Astrocyte of the cerebellum (primary cell): ENCODE data around the gene NUDT2.

ENCODE experiments used
- DNase-seq: peaks from one replicate; pipeline ENCODE4 v3.0.0-alpha.2; 2011; ENCODE audit warnings: low read depth
- H3K4me3 ChIP-seq: 2 replicates; pipeline ENCODE4 v1.5.1; 2011; ENCODE audit warnings: mild to moderate bottlenecking, low read depth, low read length, moderate library complexity
- in situ Hi-C: cut with HindIII; loops from 2 replicates; pipeline ENCODE4 v1.10.0; 2017; ENCODE audit warnings: low sequenced_read_pairs
- TF ChIP-seq, protein P1 (sequence below): IDR thresholded peaks from 2 replicates; pipeline ENCODE4 v1.5.1; 2012; ENCODE audit warnings: low read length, low read depth, moderate library complexity, mild to moderate bottlenecking; ENCODE audit errors: missing control alignments

Gene NUDT2

GRCh38 chr9:34326690-34327089 is 2.7 kb upstream of the NUDT2 start:
- TF ChIP-seq, protein P1, sequence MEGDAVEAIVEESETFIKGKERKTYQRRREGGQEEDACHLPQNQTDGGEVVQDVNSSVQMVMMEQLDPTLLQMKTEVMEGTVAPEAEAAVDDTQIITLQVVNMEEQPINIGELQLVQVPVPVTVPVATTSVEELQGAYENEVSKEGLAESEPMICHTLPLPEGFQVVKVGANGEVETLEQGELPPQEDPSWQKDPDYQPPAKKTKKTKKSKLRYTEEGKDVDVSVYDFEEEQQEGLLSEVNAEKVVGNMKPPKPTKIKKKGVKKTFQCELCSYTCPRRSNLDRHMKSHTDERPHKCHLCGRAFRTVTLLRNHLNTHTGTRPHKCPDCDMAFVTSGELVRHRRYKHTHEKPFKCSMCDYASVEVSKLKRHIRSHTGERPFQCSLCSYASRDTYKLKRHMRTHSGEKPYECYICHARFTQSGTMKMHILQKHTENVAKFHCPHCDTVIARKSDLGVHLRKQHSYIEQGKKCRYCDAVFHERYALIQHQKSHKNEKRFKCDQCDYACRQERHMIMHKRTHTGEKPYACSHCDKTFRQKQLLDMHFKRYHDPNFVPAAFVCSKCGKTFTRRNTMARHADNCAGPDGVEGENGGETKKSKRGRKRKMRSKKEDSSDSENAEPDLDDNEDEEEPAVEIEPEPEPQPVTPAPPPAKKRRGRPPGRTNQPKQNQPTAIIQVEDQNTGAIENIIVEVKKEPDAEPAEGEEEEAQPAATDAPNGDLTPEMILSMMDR = no peak
- DNase-seq = no peak
- in situ Hi-C loops = no loop called here
- no peak overlapping the region for H3K4me3 ChIP-seq

GRCh38 chr9:34328500-34328986 is 826 bp upstream of the NUDT2 start:
- TF ChIP-seq, protein P1 = no peak
- H3K4me3 ChIP-seq = peak overlapping the region; percentile 81
- DNase-seq = no peak
- in situ Hi-C loops = no loop called here

DNA sequence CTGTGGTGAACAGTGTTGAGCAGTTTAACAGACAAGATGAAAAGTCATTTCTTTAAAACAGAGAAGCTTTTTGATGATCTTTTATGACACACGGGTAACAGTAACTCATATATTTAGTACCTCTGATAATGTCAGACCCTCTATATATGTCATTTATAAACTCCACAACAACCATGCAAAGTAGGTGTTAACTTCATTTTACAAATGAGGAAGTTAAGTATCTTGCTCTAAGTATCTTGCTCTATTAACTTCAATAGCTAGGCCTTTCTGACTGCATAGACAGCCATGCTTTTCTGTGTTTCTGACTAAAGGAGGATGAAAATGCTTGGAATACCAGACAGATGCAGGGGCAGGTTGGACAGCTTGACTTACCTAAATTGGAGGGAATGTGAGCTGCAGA is 1.8 kb downstream of the NUDT2 start:
- TF ChIP-seq, protein P1 = no peak
- in situ Hi-C loops = no loop called here
- no peak for DNase-seq
- no peak overlapping the region for H3K4me3 ChIP-seq

DNA sequence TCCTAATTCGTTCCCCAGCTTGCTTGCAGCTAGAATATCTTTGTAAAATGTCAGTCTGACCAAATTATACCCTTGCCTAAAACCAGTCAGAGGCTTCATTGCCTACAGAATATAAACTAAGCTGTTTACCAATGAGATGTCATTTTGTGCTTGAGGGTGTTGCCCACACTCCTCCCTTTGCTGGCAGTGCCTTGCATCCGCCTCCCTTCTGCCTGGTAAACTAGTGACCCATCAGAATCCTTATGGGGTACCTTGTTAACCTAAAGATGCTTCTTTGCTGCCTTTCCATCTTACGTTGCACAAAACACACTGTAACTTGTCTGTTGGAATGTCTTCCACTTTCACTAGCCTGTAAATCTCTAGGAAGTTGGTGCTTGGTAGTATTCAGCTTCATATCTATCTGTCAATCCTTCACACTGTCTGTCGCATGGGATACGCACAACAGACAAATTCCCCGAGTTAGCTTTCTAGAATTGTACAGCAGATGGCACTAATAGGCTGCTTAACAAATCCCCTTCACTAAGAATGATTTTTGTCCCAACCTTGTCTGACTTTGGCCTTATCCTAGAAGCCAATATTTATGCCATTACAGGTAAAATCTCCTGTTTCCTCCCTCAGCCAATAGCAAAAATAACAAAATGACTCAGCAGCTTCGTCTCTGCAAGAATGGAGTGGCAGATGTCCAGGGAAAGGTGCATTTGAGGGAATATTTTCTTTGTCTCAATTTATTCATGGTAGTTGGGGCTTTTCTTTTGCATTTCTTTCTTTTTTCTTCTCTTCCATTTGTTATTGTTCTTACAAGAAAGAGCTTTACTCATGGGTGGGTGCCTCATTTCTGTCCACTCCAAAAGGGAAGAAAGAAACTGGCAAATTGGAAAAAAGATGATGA is 3.0 kb downstream of the NUDT2 start:
- in situ Hi-C loops = no loop called here
- TF ChIP-seq, protein P1 = peak; percentile 63
- no peak for DNase-seq
- no peak overlapping the region for H3K4me3 ChIP-seq

- DNase-seq = no peak
- in situ Hi-C loops = no loop called here
- TF ChIP-seq, protein P1 = no peak
- no peak overlapping the region for H3K4me3 ChIP-seq
These were observed 4.5 kb downstream of the NUDT2 start for GRCh38 chr9:34333836-34334235.

- TF ChIP-seq, protein P1 = no peak
- no peak for DNase-seq
- in situ Hi-C loops = no loop called here
- H3K4me3 ChIP-seq = no peak overlapping the region
These were observed 5.0 kb downstream of the NUDT2 start for GRCh38 chr9:34334337-34334824.
